Sciatic nerve (tissue), 2 donors: ENCODE results near the gene USP2. TPM values are rescaled to one million over a fixed set of nuclear protein-coding genes. Genes with fewer than 3 reads are reported as not detected.
"Not testable (repeated sequence)": the region's sequence is repeated elsewhere in the genome, so short reads cannot be mapped to it uniquely, and the experiment has no call there.

Experiments used
- ATAC-seq: fragments of 200-7000 bp; cut with Tn5 transposase; one replicate; pipeline ENCODE4 v1.9.1; 2020; ENCODE audit warnings: mild to moderate bottlenecking, moderate library complexity
- DNase-seq: peaks from one replicate; pipeline ENCODE4 v3.0.0-alpha.2; 2020; ENCODE audit warnings: low spot score
- intact Hi-C: fragments of 100-400 bp; cut with DNase I; formaldehyde crosslinking; loops from one replicate; pipeline ENCODE4 v1.14.2; 2022
- total RNA-seq: library from RNA; stranded (reverse); fragmentation: NEBNext Ultra II Directional; extraction: Animal tissue kit (Norgen Biotek cat#: 25700); gene quantifications from one replicate; pipeline ENCODE4 v1.2.1, GENCODE V29; 2021
- donor health status: DM: no; HTN: no; CAD: no.
- donor health status: DM: no; HTN: no; CAD: no.

USP2 gene
- total RNA-seq, 1 donor from 2014 or later = 13.7 TPM

- no peak for ATAC-seq
- intact Hi-C loops = no loop called here
Measured at GRCh38 chr11:119415517-119415916, 34.0 kb upstream of the USP2 start.

GRCh38 chr11:119414734-119415133, 33.2 kb upstream of the USP2 start:
- intact Hi-C loops = no loop called here
- no peak for DNase-seq
- no peak for ATAC-seq

More at GRCh38 chr11:119415517-119415916, 34.0 kb upstream of the USP2 start:
- DNase-seq = no peak

- DNase-seq (no peak), ATAC-seq (no peak)
- intact Hi-C loops = no loop called here
Measured at GRCh38 chr11:119414321-119414720, 32.8 kb upstream of the USP2 start.

GRCh38 chr11:119412072-119412471, 30.6 kb upstream of the USP2 start:
- ATAC-seq (no peak), DNase-seq (no peak)
- intact Hi-C loops = no loop called here

- ATAC-seq (no peak), DNase-seq (no peak)
- intact Hi-C loops = no loop called here
Measured at GRCh38 chr11:119410501-119410900, 29.0 kb upstream of the USP2 start.

- ATAC-seq (no peak), DNase-seq (no peak)
- intact Hi-C loops = no loop called here
Measured at GRCh38 chr11:119409731-119410130, 28.2 kb upstream of the USP2 start.

GRCh38 chr11:119406005-119406404, 24.5 kb upstream of the USP2 start:
- intact Hi-C loops = no loop called here
- ATAC-seq (no peak), DNase-seq (no peak)

- DNase-seq, ATAC-seq, intact Hi-C loops: not testable (repeated sequence)
Measured at GRCh38 chr11:119405448-119405847, 24.0 kb upstream of the USP2 start.

GRCh38 chr11:119404872-119405271, 23.4 kb upstream of the USP2 start:
- ATAC-seq = no peak
- no peak for DNase-seq
- intact Hi-C loops = no loop called here

GRCh38 chr11:119403021-119403420, 21.5 kb upstream of the USP2 start:
- DNase-seq = no peak
- peak; percentile 66 for ATAC-seq
- intact Hi-C loops = no loop called here

- intact Hi-C loops = no loop called here
- ATAC-seq (no peak), DNase-seq (no peak)
Measured at GRCh38 chr11:119402470-119402869, 21.0 kb upstream of the USP2 start.

GRCh38 chr11:119400860-119401259, 19.4 kb upstream of the USP2 start:
- intact Hi-C loops = no loop called here
- DNase-seq (no peak), ATAC-seq (no peak)

GRCh38 chr11:119397740-119398139, 16.2 kb upstream of the USP2 start:
- no peak for ATAC-seq
- intact Hi-C loops = no loop called here

GRCh38 chr11:119396835-119397234, 15.3 kb upstream of the USP2 start:
- no peak for ATAC-seq
- DNase-seq = no peak
- intact Hi-C loops = no loop called here

More at GRCh38 chr11:119397740-119398139, 16.2 kb upstream of the USP2 start:
- DNase-seq = no peak

GRCh38 chr11:119391275-119391674, 9.8 kb upstream of the USP2 start:
- intact Hi-C loops = no loop called here
- DNase-seq (no peak), ATAC-seq (no peak)

GRCh38 chr11:119389611-119390254, 8.2 kb upstream of the USP2 start:
- DNase-seq (no peak), ATAC-seq (no peak)
- intact Hi-C loops = no loop called here

GRCh38 chr11:119388103-119388502, 6.6 kb upstream of the USP2 start:
- ATAC-seq (no peak), DNase-seq (no peak)
- intact Hi-C loops = no loop called here

GRCh38 chr11:119384332-119384731, 2.8 kb upstream of the USP2 start:
- intact Hi-C loops = no loop called here
- no peak for DNase-seq
- no peak for ATAC-seq

- intact Hi-C loops, ATAC-seq, DNase-seq: not testable (repeated sequence)
Measured at GRCh38 chr11:119382513-119382912, 1.0 kb upstream of the USP2 start.

GRCh38 chr11:119382101-119382500, 611 bp upstream of the USP2 start:
- no peak for DNase-seq
- intact Hi-C loops = no loop called here
- no peak for ATAC-seq

GRCh38 chr11:119380827-119381180, 686 bp downstream of the USP2 start:
- DNase-seq = no peak
- intact Hi-C loops = no loop called here
- ATAC-seq = peak; percentile 3
